ENCODE data around the gene DTX3. TPM values are rescaled to one million over a fixed set of nuclear protein-coding genes. Genes with fewer than 3 reads are reported as not detected.

DTX3 gene
- total RNA-seq, 1 experiment from 2014 or later = 57.0 TPM

- no peak for TF ChIP-seq ZNF512 (CRISPR knock-in tag; IDR thresholded peaks at IDR 0.05; ENCODE audit: borderline replicate concordance)
- TF ChIP-seq, protein P1, sequence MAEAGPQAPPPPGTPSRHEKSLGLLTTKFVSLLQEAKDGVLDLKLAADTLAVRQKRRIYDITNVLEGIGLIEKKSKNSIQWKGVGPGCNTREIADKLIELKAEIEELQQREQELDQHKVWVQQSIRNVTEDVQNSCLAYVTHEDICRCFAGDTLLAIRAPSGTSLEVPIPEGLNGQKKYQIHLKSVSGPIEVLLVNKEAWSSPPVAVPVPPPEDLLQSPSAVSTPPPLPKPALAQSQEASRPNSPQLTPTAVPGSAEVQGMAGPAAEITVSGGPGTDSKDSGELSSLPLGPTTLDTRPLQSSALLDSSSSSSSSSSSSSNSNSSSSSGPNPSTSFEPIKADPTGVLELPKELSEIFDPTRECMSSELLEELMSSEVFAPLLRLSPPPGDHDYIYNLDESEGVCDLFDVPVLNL (CRISPR knock-in tag; IDR thresholded peaks at IDR 0.05; ENCODE audit: borderline replicate concordance, low read depth) = peak; percentile 75; the same call in 1 of the 2 replicates
- TF ChIP-seq IRF2 (CRISPR knock-in tag; IDR thresholded peaks at IDR 0.05; ENCODE audit: borderline replicate concordance, low read depth) = no peak
- no peak for TF ChIP-seq ZBTB21 (CRISPR knock-in tag; IDR thresholded peaks at IDR 0.05; ENCODE audit: borderline replicate concordance)
- TF ChIP-seq PRRX2 (CRISPR knock-in tag; IDR thresholded peaks at IDR 0.05) = no peak
- TF ChIP-seq, protein P2, sequence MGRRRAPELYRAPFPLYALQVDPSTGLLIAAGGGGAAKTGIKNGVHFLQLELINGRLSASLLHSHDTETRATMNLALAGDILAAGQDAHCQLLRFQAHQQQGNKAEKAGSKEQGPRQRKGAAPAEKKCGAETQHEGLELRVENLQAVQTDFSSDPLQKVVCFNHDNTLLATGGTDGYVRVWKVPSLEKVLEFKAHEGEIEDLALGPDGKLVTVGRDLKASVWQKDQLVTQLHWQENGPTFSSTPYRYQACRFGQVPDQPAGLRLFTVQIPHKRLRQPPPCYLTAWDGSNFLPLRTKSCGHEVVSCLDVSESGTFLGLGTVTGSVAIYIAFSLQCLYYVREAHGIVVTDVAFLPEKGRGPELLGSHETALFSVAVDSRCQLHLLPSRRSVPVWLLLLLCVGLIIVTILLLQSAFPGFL (CRISPR knock-in tag; IDR thresholded peaks at IDR 0.05; ENCODE audit: borderline replicate concordance) = 0 out of 2 replicates have a peak, but pooled peaks have one; percentile 72
- peak; percentile 87 for TF ChIP-seq MAX (CRISPR knock-in tag; IDR thresholded peaks at IDR 0.05)
- no peak for TF ChIP-seq ELF4 (CRISPR knock-in tag; IDR thresholded peaks at IDR 0.05; ENCODE audit: low read depth)
- TF ChIP-seq SP1 (CRISPR knock-in tag; conservative IDR thresholded peaks at IDR 0.05) = peak; percentile 66; the same call in 1 of the 2 replicates
- TF ChIP-seq GTF2I (CRISPR knock-in tag; conservative IDR thresholded peaks at IDR 0.05) = no peak
- no peak for TF ChIP-seq NFYB (CRISPR knock-in tag; conservative IDR thresholded peaks at IDR 0.05; ENCODE audit: low read depth)
- TF ChIP-seq SOX15 (CRISPR knock-in tag; IDR thresholded peaks at IDR 0.05) = no peak
- TF ChIP-seq FOXJ3 (CRISPR knock-in tag; IDR thresholded peaks at IDR 0.05; ENCODE audit: borderline replicate concordance) = no peak
- TF ChIP-seq TEAD1 (CRISPR knock-in tag; IDR thresholded peaks at IDR 0.05) = 0 out of 2 replicates have a peak, but pooled peaks have one; percentile 58
- TF ChIP-seq, protein P3, sequence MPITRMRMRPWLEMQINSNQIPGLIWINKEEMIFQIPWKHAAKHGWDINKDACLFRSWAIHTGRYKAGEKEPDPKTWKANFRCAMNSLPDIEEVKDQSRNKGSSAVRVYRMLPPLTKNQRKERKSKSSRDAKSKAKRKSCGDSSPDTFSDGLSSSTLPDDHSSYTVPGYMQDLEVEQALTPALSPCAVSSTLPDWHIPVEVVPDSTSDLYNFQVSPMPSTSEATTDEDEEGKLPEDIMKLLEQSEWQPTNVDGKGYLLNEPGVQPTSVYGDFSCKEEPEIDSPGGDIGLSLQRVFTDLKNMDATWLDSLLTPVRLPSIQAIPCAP (CRISPR knock-in tag; IDR thresholded peaks at IDR 0.05) = peak; percentile 53; the same call in 1 of the 2 replicates
- TF ChIP-seq ATF2 (CRISPR knock-in tag; IDR thresholded peaks at IDR 0.05; ENCODE audit: borderline replicate concordance, low read depth) = no peak
- TF ChIP-seq, protein P4, sequence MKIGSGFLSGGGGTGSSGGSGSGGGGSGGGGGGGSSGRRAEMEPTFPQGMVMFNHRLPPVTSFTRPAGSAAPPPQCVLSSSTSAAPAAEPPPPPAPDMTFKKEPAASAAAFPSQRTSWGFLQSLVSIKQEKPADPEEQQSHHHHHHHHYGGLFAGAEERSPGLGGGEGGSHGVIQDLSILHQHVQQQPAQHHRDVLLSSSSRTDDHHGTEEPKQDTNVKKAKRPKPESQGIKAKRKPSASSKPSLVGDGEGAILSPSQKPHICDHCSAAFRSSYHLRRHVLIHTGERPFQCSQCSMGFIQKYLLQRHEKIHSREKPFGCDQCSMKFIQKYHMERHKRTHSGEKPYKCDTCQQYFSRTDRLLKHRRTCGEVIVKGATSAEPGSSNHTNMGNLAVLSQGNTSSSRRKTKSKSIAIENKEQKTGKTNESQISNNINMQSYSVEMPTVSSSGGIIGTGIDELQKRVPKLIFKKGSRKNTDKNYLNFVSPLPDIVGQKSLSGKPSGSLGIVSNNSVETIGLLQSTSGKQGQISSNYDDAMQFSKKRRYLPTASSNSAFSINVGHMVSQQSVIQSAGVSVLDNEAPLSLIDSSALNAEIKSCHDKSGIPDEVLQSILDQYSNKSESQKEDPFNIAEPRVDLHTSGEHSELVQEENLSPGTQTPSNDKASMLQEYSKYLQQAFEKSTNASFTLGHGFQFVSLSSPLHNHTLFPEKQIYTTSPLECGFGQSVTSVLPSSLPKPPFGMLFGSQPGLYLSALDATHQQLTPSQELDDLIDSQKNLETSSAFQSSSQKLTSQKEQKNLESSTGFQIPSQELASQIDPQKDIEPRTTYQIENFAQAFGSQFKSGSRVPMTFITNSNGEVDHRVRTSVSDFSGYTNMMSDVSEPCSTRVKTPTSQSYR (CRISPR knock-in tag; IDR thresholded peaks at IDR 0.05) = no peak
- TF ChIP-seq, protein P5, sequence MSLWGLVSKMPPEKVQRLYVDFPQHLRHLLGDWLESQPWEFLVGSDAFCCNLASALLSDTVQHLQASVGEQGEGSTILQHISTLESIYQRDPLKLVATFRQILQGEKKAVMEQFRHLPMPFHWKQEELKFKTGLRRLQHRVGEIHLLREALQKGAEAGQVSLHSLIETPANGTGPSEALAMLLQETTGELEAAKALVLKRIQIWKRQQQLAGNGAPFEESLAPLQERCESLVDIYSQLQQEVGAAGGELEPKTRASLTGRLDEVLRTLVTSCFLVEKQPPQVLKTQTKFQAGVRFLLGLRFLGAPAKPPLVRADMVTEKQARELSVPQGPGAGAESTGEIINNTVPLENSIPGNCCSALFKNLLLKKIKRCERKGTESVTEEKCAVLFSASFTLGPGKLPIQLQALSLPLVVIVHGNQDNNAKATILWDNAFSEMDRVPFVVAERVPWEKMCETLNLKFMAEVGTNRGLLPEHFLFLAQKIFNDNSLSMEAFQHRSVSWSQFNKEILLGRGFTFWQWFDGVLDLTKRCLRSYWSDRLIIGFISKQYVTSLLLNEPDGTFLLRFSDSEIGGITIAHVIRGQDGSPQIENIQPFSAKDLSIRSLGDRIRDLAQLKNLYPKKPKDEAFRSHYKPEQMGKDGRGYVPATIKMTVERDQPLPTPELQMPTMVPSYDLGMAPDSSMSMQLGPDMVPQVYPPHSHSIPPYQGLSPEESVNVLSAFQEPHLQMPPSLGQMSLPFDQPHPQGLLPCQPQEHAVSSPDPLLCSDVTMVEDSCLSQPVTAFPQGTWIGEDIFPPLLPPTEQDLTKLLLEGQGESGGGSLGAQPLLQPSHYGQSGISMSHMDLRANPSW (CRISPR knock-in tag; conservative IDR thresholded peaks at IDR 0.05; ENCODE audit: low read depth) = no peak
- TF ChIP-seq, protein P6, sequence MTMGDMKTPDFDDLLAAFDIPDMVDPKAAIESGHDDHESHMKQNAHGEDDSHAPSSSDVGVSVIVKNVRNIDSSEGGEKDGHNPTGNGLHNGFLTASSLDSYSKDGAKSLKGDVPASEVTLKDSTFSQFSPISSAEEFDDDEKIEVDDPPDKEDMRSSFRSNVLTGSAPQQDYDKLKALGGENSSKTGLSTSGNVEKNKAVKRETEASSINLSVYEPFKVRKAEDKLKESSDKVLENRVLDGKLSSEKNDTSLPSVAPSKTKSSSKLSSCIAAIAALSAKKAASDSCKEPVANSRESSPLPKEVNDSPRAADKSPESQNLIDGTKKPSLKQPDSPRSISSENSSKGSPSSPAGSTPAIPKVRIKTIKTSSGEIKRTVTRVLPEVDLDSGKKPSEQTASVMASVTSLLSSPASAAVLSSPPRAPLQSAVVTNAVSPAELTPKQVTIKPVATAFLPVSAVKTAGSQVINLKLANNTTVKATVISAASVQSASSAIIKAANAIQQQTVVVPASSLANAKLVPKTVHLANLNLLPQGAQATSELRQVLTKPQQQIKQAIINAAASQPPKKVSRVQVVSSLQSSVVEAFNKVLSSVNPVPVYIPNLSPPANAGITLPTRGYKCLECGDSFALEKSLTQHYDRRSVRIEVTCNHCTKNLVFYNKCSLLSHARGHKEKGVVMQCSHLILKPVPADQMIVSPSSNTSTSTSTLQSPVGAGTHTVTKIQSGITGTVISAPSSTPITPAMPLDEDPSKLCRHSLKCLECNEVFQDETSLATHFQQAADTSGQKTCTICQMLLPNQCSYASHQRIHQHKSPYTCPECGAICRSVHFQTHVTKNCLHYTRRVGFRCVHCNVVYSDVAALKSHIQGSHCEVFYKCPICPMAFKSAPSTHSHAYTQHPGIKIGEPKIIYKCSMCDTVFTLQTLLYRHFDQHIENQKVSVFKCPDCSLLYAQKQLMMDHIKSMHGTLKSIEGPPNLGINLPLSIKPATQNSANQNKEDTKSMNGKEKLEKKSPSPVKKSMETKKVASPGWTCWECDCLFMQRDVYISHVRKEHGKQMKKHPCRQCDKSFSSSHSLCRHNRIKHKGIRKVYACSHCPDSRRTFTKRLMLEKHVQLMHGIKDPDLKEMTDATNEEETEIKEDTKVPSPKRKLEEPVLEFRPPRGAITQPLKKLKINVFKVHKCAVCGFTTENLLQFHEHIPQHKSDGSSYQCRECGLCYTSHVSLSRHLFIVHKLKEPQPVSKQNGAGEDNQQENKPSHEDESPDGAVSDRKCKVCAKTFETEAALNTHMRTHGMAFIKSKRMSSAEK (CRISPR knock-in tag; IDR thresholded peaks at IDR 0.05; ENCODE audit: borderline replicate concordance) = no peak
- no peak for TF ChIP-seq NR3C1 (CRISPR knock-in tag; conservative IDR thresholded peaks at IDR 0.05; ENCODE audit: low read depth)
These were observed 28.6 kb downstream of the DTX3 start, which contains the start of gene B4GALNT1 (continued) for GRCh38 chr12:57632958-57633840.
